Kidney capillary endothelial cell (primary cell): ENCODE data around the gene AP1G2.
A peak's percentile ranks its signal among the peaks of the same experiment; 100 is the strongest.

ENCODE experiments used
- DNase-seq: peaks from one replicate; pipeline ENCODE4 v3.0.0-alpha.2; 2018; ENCODE audit warnings: low spot score

AP1G2 gene

DNA sequence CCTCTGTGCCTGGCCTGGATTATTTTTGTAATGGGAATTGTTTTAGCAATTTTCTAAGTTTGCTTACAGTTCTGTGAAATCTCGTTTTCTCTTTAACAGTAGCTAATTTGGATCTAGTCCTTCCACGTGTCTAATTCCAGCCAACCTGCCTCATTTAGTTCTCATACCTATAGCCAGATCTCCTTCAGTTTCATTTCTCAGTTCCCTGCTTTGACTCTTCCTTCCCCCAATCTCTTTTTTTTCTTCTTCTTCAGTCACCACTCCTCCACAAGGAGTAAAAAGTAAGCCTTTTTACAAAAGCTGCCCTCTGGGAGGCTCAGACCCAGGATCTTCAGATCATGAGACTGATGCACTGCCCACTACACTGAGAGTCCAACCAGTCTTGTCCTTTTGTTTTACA, 10.1 kb downstream of the AP1G2 start:
- DNase-seq = no peak

DNA sequence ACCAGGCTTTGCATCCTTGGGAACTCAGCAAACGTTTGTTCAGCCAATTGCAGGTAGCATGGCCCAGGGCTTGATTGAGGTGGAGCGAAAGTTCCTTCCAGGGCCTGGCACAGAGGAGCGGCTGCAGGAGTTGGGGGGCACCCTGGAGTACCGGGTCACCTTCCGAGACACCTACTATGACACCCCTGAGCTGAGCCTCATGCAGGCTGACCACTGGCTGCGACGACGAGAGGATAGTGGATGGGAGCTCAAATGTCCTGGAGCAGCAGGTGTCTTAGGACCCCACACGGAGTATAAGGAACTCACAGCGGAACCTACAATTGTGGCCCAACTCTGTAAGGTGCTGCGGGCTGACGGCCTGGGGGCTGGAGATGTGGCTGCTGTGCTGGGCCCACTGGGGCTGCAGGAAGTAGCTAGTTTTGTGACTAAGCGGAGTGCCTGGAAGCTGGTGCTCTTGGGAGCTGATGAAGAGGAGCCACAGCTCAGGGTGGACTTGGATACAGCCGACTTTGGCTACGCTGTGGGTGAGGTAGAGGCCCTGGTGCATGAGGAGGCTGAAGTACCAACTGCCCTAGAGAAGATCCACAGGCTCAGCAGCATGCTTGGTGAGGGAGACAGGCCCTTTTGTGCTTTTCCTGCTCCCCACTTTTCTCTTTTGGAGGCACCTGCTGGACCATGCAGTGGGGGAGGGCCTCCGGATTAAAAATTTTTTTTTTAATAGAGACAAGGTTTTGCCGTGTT, 10.7 kb downstream of the AP1G2 start:
- no peak for DNase-seq

DNA sequence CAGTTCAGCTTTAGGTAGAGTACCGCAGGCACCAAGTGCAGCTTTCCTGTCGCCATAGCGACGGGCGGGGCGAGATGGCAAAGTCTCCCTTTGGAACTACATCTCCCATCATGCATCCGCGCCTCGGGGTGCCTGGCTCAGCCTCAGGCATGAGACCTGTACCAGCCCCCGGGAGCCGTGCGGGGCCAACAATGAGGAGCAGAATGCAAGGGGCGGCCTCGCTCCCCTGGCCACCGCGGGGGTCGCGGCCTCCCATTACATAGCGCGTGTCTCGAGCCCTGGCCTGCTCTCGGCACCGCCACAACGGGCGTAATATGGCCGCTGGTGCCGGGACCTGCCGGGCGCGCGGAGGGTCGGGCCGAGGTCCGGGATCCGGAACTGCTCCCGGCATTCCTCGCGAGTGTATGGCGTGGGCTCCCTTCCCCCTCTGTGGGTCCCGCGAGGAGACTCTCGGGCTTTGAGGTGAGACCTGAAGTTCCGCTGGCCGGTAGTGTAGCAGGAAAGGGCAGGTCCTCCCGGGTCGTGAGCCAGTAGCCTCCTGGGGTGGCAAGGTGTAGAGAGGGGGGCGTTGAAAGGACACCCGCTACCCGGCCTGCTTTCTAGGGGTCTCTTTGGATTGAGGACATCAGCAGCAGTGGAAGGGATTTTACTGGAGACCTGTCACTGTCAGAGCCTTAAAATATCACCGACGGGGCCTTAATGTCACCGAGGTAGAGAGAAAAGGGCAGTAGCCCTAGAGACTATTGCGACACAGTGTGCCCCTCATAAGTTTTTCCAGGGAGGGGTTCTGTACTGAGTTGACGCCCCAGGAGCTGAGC, 11.5 kb downstream of the AP1G2 start, which contains the start of gene THTPA:
Gene THTPA (plus strand): TSS at position 390 of the 818 bp plus-strand sequence. CDS start 487 bp downstream, outside the sequence.
- peak; percentile 83 for DNase-seq

DNA sequence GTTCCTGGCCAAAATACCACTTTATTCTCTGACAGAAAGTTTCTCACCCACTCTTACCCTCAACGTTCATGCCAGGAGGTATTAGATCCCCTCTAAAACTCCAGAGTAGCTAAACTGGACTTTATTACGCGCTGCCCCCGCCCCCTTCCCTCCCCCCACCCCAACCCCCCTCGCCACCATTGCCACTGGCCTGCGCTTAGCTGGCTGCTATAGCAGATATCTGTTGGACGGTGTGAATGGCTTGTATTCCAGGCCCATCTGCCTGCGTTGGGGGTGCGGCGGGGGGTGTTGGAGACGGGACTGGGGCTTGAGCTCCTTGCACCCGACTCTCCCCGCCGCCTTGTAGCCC, 12.1 kb downstream of the AP1G2 start:
- no peak for DNase-seq

DNA sequence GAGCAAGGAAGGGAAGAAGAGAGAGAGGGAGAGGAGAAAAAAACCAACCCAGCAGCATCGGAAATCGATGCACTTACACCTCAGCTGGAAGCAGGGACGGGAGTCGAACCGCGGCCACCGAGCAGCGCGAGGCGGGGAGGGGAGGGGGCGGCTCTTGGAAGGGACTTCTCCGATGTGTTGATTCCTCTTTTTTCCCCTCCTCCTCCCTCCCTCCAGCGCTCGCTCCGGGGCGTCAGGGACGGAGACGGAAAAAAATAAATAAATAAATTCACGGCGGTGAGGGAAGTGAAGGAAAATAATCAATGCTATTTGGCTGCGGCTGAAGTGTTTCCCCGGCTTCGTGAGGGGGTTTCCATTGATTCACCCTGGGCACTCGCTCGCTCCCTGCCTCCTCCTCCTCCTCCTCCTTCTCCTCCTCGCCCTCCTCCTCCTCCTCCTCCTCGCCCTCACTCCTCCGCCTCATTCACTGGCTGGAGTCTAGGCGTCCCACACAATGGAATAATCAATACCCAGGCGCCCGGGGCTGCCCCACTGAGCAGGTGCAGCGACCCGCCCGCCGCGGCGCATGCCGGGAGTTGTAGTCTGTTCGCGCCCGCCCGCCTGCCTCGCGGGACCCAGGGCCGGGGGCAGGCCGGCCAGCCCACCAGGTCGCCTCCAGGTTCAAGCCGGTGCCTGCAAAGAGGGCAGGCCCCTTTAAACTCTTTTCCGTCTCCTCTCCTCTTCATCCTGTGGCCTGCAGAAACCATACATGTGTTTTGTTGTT, 16.1 kb downstream of the AP1G2 start, which contains the start of gene ZFHX2:
Gene ZFHX2 (minus strand): TSS at position 500 of the 763 bp plus-strand sequence. CDS start 16,440 bp downstream, outside the sequence.
- DNase-seq = no peak

DNA sequence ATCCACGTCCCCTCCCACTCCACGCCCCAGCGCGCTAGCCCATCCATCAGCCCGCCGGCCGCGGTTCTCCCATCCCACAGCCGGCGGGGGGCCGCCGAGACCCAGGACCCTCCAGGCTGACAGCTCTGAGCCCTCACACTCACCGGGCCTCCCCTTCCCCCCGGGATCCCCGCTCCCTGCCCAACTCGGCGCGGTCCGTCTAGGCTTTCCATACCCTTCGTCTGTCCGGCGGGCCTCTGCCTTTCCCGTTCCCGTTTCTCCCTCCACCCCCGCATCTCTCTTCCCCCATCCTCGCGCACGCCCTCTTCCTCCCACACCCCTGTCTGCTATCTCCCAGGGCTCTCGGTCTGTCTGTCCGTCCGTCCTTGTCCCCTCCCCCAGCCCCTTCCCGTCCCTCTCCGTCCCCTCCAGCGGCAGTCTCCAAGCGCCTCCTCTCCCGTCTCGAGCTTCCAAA, 16.8 kb downstream of the AP1G2 start:
- no peak for DNase-seq

DNA sequence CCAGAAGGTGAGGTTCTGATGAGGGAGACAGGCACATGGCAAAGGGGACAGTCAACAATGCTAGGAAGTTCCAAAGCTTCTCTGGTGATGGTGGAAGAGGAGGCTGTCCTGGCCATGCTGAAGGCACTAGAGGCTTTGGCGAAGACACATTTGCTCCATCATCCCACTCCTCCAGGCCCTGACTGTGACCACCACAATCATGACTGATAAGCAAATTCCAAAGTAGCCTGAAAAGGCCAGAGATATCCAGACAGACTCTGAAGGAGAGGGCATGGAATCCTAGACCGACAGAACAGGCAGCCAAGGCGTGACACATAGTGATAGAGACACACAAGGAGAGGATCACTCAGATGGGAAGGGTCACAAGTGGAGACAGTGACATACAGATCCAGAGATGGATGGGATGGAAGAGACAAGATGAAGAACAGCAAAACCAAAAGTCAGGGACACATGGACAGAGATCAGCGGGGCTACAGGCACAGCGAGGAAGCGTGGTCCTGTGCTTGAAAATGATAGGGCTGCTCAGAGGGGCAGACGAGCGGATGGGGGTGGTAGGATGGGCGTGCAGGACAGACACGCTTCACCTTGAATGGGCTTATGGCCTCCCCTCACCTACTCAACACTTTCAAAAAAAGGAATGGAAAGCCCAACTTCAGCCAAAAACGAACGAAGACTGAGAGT, 17.3 kb downstream of the AP1G2 start:
- no peak for DNase-seq

DNA sequence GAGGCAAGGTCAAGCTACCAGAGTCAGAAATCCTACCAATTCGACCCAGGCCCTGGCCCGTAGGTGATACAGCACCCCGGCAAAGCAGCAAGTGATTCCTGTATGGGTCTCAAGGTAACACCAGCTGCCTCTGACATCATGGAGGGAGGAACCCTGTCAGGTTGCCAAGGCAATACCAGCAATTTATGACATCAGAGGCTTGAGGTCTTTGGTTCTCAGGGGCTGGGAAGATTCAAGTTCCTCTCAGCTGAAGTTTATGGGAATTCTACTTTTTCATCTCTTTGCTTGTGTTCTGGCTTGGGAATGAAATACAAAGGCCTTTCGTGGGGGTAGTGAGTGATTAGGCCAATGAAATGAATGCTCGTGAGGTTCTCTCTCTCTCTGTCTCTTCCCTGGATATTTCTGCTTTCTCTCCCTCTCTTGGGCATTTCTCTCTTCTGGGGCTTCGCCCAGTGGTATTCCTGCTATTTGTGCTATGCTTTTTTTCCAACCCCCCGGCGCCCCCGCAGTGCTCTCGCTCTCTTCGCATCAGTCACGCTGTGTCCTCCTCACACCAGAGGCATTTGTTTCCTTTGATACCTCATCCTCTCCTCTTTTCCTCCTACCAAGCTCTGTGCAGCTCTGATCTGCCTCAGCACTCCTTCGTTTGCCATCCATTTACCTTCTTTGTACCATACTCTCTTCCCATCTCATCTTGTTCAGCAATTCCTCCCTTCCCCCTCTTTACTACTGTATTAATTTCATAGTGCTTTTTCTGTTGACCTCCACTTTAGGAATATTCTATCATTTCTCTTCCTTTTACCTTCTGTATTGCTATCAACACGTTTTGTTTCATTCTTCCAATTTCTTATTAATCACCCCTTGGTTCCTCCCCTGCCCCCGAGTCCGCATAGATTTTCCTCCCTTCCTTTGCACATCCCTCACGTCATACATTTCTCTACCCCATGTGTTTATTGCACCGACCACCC, 19.0 kb downstream of the AP1G2 start:
- DNase-seq = no peak

DNA sequence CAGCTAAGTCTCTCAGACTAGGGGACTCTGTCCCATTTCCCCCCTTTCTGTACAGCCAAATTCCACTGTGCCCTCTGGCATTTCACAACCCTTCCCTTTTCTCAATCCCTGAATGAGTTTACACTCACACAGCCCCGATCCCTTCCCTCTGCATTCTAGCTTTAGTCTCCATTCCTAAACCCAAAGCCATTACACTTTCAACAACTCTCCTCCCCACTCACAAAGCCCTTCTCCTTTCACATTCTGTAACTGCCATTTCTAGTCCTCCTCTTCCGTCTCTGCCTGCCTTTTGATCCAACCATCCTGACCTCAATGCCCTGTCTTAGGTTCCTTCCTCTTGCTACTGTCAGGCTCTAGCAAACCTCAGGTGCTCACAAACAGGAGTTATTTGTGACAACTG, 19.7 kb downstream of the AP1G2 start:
- no peak for DNase-seq

DNA sequence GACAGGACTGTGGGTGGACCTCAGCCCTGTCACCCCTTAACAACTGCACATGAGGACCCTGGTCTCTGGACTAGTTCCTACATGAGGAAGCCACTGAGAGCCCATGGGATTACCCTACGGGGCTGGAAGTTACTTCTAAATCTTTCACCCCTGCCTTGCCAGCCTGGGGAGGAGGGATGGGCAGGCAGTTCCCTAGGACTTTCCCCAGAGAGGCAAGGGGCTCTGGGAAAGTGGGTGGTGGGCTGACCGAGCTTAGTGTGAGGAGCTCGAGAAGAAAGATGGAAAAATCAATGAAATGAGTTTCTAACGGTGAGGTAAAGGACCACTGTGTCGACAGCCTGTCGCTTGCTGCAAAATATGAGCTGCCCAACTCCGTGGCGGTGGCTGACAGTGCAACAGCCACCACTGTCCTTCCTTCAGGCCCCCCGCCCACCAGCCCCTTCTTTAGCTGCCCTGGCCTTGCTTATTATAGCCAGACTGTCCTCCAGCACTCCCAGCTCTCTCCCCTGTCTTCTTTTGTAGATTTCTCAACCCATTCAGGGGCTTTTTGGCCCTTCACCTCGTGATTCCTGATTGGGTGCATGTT, 21.0 kb downstream of the AP1G2 start:
- DNase-seq = no peak

DNA sequence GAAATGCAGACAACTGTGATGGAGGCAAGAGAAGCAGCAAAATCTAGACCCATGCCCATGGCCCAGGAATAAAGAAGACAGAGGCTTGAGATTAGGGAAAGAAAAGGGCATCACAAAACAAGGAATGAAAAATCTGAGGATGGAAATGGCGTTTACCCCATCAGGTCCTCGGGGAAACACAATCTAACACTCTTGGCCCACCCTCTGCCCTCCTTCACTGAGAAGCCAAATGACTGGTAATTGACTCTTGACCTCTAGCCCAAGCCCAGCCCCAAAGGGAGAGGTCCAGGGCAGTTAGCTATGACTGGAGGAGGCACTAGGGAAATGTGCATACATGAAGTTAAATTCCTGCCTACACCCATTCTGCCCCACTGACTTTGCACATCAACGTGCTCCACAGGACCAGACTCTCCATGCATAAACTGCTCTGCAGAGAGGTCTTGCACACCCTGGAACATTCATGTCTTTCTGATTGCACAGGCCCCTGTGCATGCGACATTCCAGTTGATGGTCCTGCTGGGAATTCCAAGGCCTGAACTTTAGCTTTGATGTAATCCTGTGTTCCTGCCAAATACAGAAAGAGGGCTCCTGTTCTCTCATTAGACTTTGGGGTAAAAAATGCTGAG, 21.7 kb downstream of the AP1G2 start:
- DNase-seq = no peak

DNA sequence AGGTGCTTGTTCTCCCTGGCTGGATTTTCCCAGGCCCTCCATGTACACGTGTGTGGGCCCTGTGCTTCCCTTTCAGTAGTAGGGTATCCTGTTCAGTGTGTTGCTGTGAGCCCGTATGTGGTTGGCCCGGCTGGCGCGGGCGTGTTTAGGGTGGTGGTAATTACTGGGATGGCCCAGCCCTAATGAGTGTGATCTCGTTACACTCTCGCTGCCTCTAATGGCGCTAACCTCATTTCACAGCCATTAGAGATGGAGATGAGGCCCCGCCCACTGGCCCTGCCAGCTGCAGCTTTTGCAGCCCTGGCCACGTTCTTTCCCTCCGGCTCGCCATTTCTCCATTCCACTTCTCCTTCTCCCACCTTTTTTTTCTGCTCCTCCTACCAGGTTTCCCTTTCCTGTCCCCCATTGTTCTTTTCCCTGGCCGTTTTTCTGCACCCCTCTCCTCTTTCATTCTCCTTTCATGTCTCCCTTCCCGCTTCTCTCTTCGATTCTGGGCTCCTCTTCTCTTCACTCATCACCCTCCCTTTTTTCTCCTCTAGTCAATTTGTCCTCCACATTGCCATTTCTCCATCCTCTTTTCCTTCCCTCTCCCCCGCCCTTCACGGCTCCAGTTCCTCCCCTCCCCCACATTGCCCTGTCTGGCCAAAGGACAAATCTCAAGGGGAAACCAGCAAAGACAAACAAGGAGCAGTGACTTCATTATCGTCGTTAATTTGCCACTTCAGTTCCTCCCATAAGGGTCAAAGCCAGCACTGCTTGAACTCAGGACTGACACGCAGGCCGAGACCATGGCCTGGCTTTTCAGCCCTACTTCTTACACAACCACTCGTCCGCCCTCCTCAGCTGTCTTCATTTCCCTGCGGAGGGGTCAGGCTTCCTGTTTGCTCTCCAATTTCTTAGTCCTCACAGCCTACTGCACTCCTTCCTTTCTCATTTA, 22.8 kb downstream of the AP1G2 start:
- no peak for DNase-seq

DNA sequence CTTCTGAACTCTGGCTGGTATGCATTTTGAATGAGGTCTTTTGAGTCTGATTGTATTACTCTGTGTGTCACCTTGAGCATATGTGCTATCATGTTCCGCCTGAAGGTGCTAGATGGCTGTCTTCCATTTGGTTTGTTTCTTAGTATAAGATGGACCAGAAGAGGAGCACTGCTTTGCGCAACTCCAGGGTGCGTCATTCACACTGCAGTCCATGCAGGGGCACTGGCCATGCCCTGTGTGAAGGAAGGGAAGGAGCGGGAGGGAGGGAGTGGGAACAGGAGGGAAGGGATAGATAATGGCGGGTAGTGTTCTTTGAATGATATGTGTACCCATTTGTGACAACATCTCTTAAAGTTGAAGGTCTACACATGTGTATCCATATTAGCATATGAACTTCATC, 24.2 kb downstream of the AP1G2 start:
- DNase-seq = no peak

DNA sequence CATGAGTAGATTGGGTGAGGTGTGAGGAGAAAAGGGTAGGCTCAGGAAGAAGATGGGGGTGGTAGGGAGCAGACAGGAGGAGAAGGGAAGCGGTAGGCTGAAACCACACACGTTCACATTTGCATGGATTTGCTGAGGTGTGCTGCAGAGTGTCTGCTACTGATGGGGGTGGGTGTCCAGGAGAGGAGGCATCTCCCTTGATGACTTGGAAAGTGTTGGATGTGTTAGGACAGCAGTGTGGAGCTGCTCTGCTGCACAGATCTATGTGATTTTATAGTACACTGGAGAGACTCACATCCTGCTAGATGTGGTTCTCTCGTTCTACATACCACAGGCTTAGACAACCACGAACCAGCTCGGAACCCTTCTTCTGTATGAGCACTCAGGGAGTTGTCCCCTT, 25.3 kb downstream of the AP1G2 start:
- no peak for DNase-seq

DNA sequence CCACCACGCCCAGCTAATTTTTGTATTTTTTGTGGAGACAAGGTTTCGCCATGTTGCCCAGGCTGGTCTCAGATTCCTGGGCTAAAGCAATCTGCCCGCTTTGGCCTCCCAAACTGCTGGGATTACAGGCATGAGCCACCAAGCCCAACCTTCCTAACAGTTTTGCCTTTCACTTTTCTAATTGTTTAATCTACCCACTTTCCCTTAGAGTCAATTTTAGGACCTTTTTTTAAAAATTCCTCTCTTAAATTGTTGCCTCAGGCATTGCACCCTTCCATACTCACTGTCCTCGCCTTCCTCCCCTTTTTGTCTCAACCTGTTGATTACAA, 27.5 kb downstream of the AP1G2 start:
- DNase-seq = no peak

DNA sequence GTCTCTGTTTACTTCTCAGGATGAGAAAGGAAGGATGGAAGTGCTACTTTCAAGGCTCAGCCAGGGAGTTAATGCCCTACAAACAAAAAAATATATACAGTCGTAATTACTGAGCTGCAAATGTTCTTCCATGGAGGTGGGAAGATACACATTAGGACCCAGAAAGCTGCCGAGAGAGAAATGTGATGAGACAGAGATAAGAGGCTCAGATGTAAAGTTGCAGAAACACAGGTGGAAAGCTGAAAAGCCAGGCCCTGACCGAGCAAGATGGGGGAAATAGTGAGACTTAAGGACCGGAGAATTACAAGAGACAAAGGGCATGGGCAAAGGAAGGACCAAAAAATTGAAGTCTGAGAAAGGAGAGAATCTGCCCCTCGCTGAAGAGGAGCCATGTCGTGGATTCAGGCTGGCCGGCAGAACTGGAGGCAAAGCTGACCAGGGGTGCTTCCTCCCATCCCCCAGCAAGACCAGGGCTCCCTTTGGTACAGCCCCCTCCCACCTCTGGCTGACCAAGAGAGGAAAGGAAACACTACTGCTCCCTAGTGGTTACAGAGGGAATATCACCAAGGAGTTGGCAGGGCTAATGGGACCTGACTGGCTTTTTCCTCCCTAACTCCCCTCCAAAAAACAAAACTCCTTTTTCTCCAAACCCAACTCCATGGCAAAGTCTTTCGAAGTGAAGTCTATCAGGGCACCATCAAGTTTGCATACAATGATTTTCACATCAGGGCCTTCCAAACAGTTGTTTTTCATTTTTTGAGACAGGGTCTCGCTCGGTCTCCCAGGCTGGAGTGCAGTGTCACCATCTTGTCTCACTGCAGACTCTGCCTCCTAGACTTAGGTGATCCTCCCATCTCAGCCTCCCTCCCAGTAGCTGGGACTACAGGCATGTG, 28.1 kb downstream of the AP1G2 start:
- peak; percentile 30 for DNase-seq

DNA sequence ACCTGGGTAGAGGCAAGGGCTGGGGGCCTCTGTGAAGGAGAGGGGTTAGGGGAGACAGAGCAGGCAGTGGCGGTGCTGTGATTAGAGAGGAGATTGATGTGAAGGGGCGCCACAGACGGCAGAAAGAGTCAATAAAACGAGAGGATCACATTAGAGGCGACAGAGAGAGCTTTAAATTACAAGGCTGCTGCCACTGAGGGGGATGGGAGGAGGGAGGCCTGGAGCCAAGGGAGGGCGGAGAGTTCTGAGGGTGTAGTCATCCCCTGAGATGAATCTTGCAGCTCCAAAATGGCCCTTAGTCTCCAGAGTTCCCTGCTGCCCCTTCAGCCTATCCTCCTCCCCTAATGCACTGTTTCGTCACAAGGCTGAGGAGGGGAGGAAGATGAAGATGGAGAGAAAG, 28.8 kb downstream of the AP1G2 start:
- no peak for DNase-seq
